Parathyroid adenoma (tissue), 2 donors: ENCODE results near the gene ZNF316.
"Not testable (repeated sequence)": the region's sequence is repeated elsewhere in the genome, so short reads cannot be mapped to it uniquely, and the experiment has no call there.

Experiments
- H2AFZ ChIP-seq: fragments of 300-600 bp; sonication (generic); one replicate; pipeline ENCODE4 v1.7.0; 2017; ENCODE audit warnings: antibody characterized with exemption, mild to moderate bottlenecking
- H3K27ac ChIP-seq: fragments of 300-600 bp; sonication (generic); one replicate; pipeline ENCODE4 v1.7.0; 2017
- H3K27me3 ChIP-seq: fragments of 300-600 bp; sonication (generic); one replicate; pipeline ENCODE4 v1.7.0; 2017; ENCODE audit warnings: low read length; ENCODE audit not compliant: control insufficient read depth, insufficient read depth
- H3K36me3 ChIP-seq: fragments of 300-600 bp; sonication (generic); one replicate; pipeline ENCODE4 v1.7.0; 2017; ENCODE audit warnings: low read length; ENCODE audit not compliant: control insufficient read depth, insufficient read depth
- H3K4me1 ChIP-seq: fragments of 300-600 bp; sonication (generic); one replicate; pipeline ENCODE4 v1.7.0; 2017; ENCODE audit warnings: control low read depth
- H3K4me2 ChIP-seq: fragments of 300-600 bp; sonication (generic); one replicate; pipeline ENCODE4 v1.7.0; 2017; ENCODE audit warnings: low read length
- H3K4me3 ChIP-seq: fragments of 300-600 bp; sonication (generic); one replicate; pipeline ENCODE4 v1.7.0; 2017; ENCODE audit warnings: low read depth, low read length
- H3K79me2 ChIP-seq: fragments of 300-600 bp; sonication (generic); one replicate; pipeline ENCODE4 v1.7.0; 2017; ENCODE audit warnings: control low read depth
- H3K9ac ChIP-seq: fragments of 300-600 bp; sonication (generic); one replicate; pipeline ENCODE4 v1.7.0; 2017; ENCODE audit warnings: mild to moderate bottlenecking
- H3K9me3 ChIP-seq: fragments of 300-600 bp; sonication (generic); one replicate; pipeline ENCODE4 v1.7.0; 2017; ENCODE audit warnings: low read length; ENCODE audit not compliant: control insufficient read depth
- CTCF ChIP-seq: fragments of 300-600 bp; sonication (generic); IDR thresholded peaks from one replicate; pipeline ENCODE4 v1.7.0; 2017; ENCODE audit warnings: antibody characterized with exemption, mild to moderate bottlenecking
- donor health status: primary hyperparathyroidism.

ZNF316 gene

GRCh38 chr7:6655636-6656385 is 18.7 kb downstream of the ZNF316 start:
- Histone ChIP-seq H3K27me3 (no peaks in the 10 kb centered on the region), H2AFZ (no peak overlapping the region), H3K79me2 (no peaks in the 10 kb centered on the region), H3K4me1 (peaks cover 6% of the 10 kb centered on the region), H3K36me3 (no peaks in the 10 kb centered on the region), H3K9me3 (no peaks in the 10 kb centered on the region), H3K4me2 (no peak overlapping the region), H3K4me3 (no peak overlapping the region), H3K9ac (no peak overlapping the region), H3K27ac (no peak overlapping the region)
- no peak for TF ChIP-seq CTCF

GRCh38 chr7:6656413-6656812 is 19.3 kb downstream of the ZNF316 start:
- Histone ChIP-seq H3K4me1 (peaks cover 6% of the 10 kb centered on the region), H3K36me3 (no peaks in the 10 kb centered on the region), H3K9me3 (no peaks in the 10 kb centered on the region), H3K4me3 (no peak overlapping the region), H3K4me2 (no peak overlapping the region), H3K79me2 (no peaks in the 10 kb centered on the region), H3K9ac (no peak overlapping the region), H3K27me3 (no peaks in the 10 kb centered on the region), H2AFZ (no peak overlapping the region), H3K27ac (no peak overlapping the region)
- TF ChIP-seq CTCF, result no peak

- TF ChIP-seq CTCF, result no peak
- H3K4me3 ChIP-seq, result no peak overlapping the region
- peaks cover 6% of the 10 kb centered on the region for H3K4me1 ChIP-seq
Observed at GRCh38 chr7:6658618-6659345, 21.7 kb downstream of the ZNF316 start.

GRCh38 chr7:6670851-6671250 is 33.7 kb downstream of the ZNF316 start:
- not testable (repeated sequence) for H3K4me1 ChIP-seq, H3K79me2 ChIP-seq, H3K27ac ChIP-seq, H3K4me2 ChIP-seq, H2AFZ ChIP-seq, H3K9ac ChIP-seq, H3K27me3 ChIP-seq, H3K36me3 ChIP-seq, H3K4me3 ChIP-seq, H3K9me3 ChIP-seq

More at GRCh38 chr7:6658618-6659345, 21.7 kb downstream of the ZNF316 start:
- no peaks in the 10 kb centered on the region for H3K79me2 ChIP-seq
- no peak overlapping the region for H3K27ac ChIP-seq
- no peak overlapping the region for H3K9ac ChIP-seq
- no peaks in the 10 kb centered on the region for H3K27me3 ChIP-seq
- no peak overlapping the region for H3K4me2 ChIP-seq
- no peaks in the 10 kb centered on the region for H3K9me3 ChIP-seq
- H3K36me3 ChIP-seq, result no peaks in the 10 kb centered on the region
- H2AFZ ChIP-seq, result no peak overlapping the region

GRCh38 chr7:6675807-6676405 is 38.8 kb downstream of the ZNF316 start:
- no peaks in the 10 kb centered on the region for H3K79me2 ChIP-seq
- no peak overlapping the region for H3K27ac ChIP-seq
- no peak overlapping the region for H3K4me3 ChIP-seq
- H3K36me3 ChIP-seq, result peaks cover 10% of the 10 kb centered on the region
- no peak overlapping the region for H3K4me2 ChIP-seq
- no peaks in the 10 kb centered on the region for H3K4me1 ChIP-seq
- no peak overlapping the region for H2AFZ ChIP-seq
- peaks cover 5% of the 10 kb centered on the region for H3K9me3 ChIP-seq
- no peak for TF ChIP-seq CTCF
- no peak overlapping the region for H3K9ac ChIP-seq
- no peaks in the 10 kb centered on the region for H3K27me3 ChIP-seq
